ENCODE measurements around the gene SLC6A13. TPM values are rescaled to one million over a fixed set of nuclear protein-coding genes. Genes with fewer than 3 reads are reported as not detected.

The SLC6A13 gene
- total RNA-seq, 1 donor from 2014 or later = 0.91 TPM

DNA sequence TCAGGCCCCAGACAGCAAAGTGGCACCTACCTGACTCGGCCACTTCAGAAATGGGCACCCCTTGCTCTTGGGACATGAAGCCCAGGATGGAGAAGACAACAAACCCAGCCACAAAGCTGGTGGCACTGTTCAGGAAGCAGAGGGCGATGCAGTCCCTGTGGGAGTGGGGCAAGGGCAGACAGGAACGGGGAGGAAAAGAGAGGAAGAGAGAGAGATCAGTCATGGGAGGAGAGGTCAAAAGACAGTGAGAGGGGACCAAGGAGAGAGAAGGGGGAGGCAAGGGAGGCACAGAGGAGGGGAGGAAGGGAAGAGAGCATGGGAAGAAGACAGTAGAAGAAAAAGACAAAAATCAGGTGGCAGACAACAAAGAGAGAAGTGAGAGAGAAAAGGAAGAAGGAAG is 65.3 kb downstream of the SLC6A13 start:
- Mint-ChIP-seq H3K36me3 (ENCODE audit: unreplicated experiment) (peaks cover 4% of the 10 kb centered on the region), H3K4me1 (ENCODE audit: low read depth, unreplicated experiment) (peaks cover 12% of the 10 kb centered on the region), H3K27me3 (ENCODE audit: unreplicated experiment) (peaks cover 7% of the 10 kb centered on the region), H3K27ac (ENCODE audit: unreplicated experiment) (no peak overlapping the region), H3K9me3 (ENCODE audit: unreplicated experiment) (peaks cover 5% of the 10 kb centered on the region), H3K4me3 (ENCODE audit: unreplicated experiment) (no peak overlapping the region)
- TF ChIP-seq, protein P1, sequence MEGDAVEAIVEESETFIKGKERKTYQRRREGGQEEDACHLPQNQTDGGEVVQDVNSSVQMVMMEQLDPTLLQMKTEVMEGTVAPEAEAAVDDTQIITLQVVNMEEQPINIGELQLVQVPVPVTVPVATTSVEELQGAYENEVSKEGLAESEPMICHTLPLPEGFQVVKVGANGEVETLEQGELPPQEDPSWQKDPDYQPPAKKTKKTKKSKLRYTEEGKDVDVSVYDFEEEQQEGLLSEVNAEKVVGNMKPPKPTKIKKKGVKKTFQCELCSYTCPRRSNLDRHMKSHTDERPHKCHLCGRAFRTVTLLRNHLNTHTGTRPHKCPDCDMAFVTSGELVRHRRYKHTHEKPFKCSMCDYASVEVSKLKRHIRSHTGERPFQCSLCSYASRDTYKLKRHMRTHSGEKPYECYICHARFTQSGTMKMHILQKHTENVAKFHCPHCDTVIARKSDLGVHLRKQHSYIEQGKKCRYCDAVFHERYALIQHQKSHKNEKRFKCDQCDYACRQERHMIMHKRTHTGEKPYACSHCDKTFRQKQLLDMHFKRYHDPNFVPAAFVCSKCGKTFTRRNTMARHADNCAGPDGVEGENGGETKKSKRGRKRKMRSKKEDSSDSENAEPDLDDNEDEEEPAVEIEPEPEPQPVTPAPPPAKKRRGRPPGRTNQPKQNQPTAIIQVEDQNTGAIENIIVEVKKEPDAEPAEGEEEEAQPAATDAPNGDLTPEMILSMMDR (IDR thresholded peaks at IDR 0.05; ENCODE audit: partially characterized antibody, unreplicated experiment) = no peak
- no peak for DNase-seq

DNA sequence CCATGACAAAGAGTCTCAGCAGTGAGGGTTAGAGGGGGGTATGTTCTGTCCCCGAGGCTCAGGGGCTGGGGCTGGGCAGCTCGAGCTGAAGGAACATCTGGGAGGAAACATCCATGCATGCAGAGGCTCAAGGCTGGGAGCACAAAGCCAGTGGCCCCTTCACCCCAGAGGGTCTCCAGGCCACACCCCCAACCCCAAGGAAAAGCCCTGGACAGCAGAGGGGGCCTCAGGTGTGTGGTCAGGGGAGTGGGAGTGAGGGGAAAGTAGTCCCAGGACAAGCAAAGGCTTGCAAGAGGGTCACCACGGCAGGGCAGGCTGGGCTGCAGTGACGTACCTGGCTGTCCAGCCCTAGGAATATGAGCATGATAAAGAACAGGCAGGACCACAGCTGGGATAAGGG is 66.2 kb downstream of the SLC6A13 start:
- DNase-seq = no peak
- Mint-ChIP-seq H3K9me3 (ENCODE audit: unreplicated experiment) (peaks cover 5% of the 10 kb centered on the region), H3K27ac (ENCODE audit: unreplicated experiment) (no peak overlapping the region), H3K4me3 (ENCODE audit: unreplicated experiment) (no peak overlapping the region), H3K27me3 (ENCODE audit: unreplicated experiment) (peaks cover 4% of the 10 kb centered on the region), H3K4me1 (ENCODE audit: low read depth, unreplicated experiment) (peaks cover 12% of the 10 kb centered on the region), H3K36me3 (ENCODE audit: unreplicated experiment) (no peaks in the 10 kb centered on the region)
- TF ChIP-seq, protein P1 (IDR thresholded peaks at IDR 0.05; ENCODE audit: partially characterized antibody, unreplicated experiment) = no peak

DNA sequence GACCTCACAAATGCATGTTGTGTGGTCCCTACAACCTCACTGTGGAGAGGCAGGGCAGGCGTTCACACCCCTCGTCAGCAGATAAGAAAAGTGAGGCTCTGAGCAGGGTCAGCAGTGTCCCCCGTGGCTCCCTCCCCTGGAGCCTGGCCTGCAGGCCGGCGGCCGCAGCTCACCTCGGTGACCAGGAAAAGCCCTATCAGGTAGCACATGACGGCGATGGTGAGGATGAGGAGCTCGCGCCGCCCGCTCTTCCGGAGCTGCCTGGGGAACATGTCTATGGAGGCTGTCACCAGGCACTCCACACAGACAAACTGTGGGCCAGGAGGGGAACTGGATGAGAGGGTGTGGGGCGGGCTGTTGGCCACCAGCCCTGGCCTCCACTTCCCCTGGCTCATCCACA is 66.7 kb downstream of the SLC6A13 start:
- TF ChIP-seq, protein P1 (IDR thresholded peaks at IDR 0.05; ENCODE audit: partially characterized antibody, unreplicated experiment) = no peak
- Mint-ChIP-seq H3K27ac (ENCODE audit: unreplicated experiment) (no peak overlapping the region), H3K4me1 (ENCODE audit: low read depth, unreplicated experiment) (peaks cover 12% of the 10 kb centered on the region), H3K4me3 (ENCODE audit: unreplicated experiment) (no peak overlapping the region), H3K9me3 (ENCODE audit: unreplicated experiment) (peaks cover 5% of the 10 kb centered on the region), H3K36me3 (ENCODE audit: unreplicated experiment) (no peaks in the 10 kb centered on the region), H3K27me3 (ENCODE audit: unreplicated experiment) (peaks cover 3% of the 10 kb centered on the region)
- DNase-seq = no peak

DNA sequence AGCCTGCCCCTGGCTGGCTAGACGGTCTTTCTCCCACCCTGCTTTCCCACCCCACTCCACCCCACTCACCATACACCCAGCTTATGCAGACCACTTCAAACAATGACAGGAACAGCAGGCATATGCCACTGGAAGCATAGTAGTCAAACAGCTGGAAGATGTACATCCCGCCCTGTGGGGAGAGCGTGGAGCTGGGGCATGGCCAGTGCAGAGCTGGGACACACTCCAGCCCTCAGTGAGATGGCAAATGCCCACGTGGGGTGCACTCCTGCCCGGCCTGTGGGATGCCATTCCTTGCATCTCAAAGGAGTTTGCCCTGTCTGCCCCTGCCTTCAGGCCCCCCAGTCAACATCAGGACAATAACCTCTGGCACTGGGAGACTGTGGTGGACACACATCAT is 67.5 kb downstream of the SLC6A13 start:
- TF ChIP-seq, protein P1 (IDR thresholded peaks at IDR 0.05; ENCODE audit: partially characterized antibody, unreplicated experiment) = no peak
- DNase-seq = no peak
- Mint-ChIP-seq H3K27ac (ENCODE audit: unreplicated experiment) (no peak overlapping the region), H3K36me3 (ENCODE audit: unreplicated experiment) (no peaks in the 10 kb centered on the region), H3K27me3 (ENCODE audit: unreplicated experiment) (peaks cover 5% of the 10 kb centered on the region), H3K4me3 (ENCODE audit: unreplicated experiment) (no peak overlapping the region), H3K4me1 (ENCODE audit: low read depth, unreplicated experiment) (peaks cover 12% of the 10 kb centered on the region), H3K9me3 (ENCODE audit: unreplicated experiment) (peaks cover 6% of the 10 kb centered on the region)

DNA sequence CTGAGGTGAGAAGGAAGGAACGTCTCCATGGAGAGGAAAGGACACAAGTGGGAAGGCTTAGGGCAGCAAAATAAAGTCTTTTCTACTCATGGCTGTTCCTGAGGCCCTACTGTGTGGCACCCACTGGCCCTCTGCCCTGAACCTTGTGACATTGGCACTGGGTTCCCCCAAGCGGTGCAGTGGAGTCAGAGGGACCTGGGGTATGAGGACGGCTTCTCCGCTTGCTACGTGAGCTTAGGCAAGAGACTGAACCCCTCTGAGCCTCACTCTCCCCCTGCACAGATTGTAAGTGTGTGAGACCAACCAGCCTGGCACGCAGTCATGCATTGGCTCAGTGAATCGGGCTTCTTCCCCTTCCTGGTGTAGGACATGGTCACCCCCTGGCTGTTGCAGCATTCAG is 68.4 kb downstream of the SLC6A13 start:
- no peak overlapping the region for H3K4me3 Mint-ChIP-seq (ENCODE audit: unreplicated experiment)
- peaks cover 7% of the 10 kb centered on the region for H3K9me3 Mint-ChIP-seq (ENCODE audit: unreplicated experiment)
- no peak overlapping the region for H3K27ac Mint-ChIP-seq (ENCODE audit: unreplicated experiment)
- H3K27me3 Mint-ChIP-seq (ENCODE audit: unreplicated experiment) = peaks cover 11% of the 10 kb centered on the region
- no peaks in the 10 kb centered on the region for H3K36me3 Mint-ChIP-seq (ENCODE audit: unreplicated experiment)
- H3K4me1 Mint-ChIP-seq (ENCODE audit: low read depth, unreplicated experiment) = peaks cover 12% of the 10 kb centered on the region
- DNase-seq = no peak
- TF ChIP-seq, protein P1 (IDR thresholded peaks at IDR 0.05; ENCODE audit: partially characterized antibody, unreplicated experiment) = no peak

Data from glutamatergic neuron (in vitro differentiated cells).